Measurements from ENCODE around the gene SYNE1.

GRCh38 chr6:152680879-152681517 is 43.8 kb upstream of the SYNE1 start:
- TF ChIP-seq HDAC2 (IDR thresholded peaks at IDR 0.05) (no peak), CTCF (IDR thresholded peaks at IDR 0.05 in 2 of 3, conservative IDR thresholded peaks at IDR 0.05 in 1 of 3; ENCODE audit: control insufficient read depth in 2 of 3, extremely low read depth in 1 of 3, insufficient read depth in 1 of 3, low read depth in 3 of 3, low read length in 3 of 3) (no peak), SREBF1 (IDR thresholded peaks at IDR 0.05; ENCODE audit: low read length) (no peak), MXI1 (IDR thresholded peaks at IDR 0.05; ENCODE audit: low read depth, low read length) (no peak), MAX (IDR thresholded peaks at IDR 0.05; ENCODE audit: low read depth, low read length) (no peak), TAF1 (IDR thresholded peaks at IDR 0.05; ENCODE audit: borderline replicate concordance, low read depth, low read length) (no peak), POLR2A (IDR thresholded peaks at IDR 0.05; ENCODE audit: low read depth, low read length) (no peak), POLR2AphosphoS5 (IDR thresholded peaks at IDR 0.05; ENCODE audit: low read length) (no peak), YY1 (IDR thresholded peaks at IDR 0.05; ENCODE audit: low read depth, low read length) (no peak), ZBTB4 (CRISPR knock-in tag; IDR thresholded peaks at IDR 0.05) (no peak)
